ENCODE measurements around the gene GJA3.

DNA sequence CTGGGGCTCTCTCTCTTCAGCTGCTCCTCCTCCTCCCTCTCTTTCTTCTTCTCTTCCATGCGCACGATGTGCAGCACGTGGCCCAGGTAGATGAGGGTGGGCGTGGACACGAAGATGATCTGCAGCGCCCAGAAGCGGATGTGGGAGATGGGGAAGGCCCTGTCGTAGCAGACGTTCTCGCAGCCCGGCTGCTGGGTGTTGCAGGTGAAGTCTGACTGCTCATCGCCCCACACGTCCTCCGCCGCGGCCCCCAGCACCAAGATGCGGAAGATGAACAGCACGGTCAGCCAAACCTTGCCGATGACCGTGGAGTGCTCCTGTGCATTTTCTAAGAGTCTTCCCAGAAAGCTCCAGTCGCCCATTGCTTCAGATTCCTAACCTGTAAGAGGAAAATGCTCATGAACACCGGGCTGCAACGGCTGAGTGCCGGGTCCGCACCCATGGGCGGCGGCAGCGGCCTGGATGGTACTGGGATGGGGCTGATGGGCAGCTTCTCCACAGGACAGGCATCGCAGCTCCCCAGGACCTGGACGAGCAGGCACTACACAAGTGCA lies 17.8 kb downstream of the GJA3 start:
- TF ChIP-seq, protein P1, sequence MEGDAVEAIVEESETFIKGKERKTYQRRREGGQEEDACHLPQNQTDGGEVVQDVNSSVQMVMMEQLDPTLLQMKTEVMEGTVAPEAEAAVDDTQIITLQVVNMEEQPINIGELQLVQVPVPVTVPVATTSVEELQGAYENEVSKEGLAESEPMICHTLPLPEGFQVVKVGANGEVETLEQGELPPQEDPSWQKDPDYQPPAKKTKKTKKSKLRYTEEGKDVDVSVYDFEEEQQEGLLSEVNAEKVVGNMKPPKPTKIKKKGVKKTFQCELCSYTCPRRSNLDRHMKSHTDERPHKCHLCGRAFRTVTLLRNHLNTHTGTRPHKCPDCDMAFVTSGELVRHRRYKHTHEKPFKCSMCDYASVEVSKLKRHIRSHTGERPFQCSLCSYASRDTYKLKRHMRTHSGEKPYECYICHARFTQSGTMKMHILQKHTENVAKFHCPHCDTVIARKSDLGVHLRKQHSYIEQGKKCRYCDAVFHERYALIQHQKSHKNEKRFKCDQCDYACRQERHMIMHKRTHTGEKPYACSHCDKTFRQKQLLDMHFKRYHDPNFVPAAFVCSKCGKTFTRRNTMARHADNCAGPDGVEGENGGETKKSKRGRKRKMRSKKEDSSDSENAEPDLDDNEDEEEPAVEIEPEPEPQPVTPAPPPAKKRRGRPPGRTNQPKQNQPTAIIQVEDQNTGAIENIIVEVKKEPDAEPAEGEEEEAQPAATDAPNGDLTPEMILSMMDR (IDR thresholded peaks at IDR 0.05), result no peak
- TF ChIP-seq POLR2AphosphoS5 (IDR thresholded peaks at IDR 0.05) (no peak), POLR2A (IDR thresholded peaks at IDR 0.05) (no peak), EP300 (IDR thresholded peaks at IDR 0.05; ENCODE audit: low read depth) (no peak)

Measured in transverse colon (tissue), 4 donors.